ENCODE results near the gene NPTN.

GRCh38 chr15:73527598-73527997 is 105.6 kb downstream of the NPTN start:
- no peak for TF ChIP-seq CTCF (IDR thresholded peaks at IDR 0.05; ENCODE audit: insufficient read depth, low read length)
- no peak for TF ChIP-seq REST (IDR thresholded peaks at IDR 0.05; ENCODE audit: insufficient replicate concordance, low read depth)
- TF ChIP-seq POLR2AphosphoS5 (IDR thresholded peaks at IDR 0.05; ENCODE audit: low read depth): no peak
- no peak for TF ChIP-seq SPI1 (IDR thresholded peaks at IDR 0.05; ENCODE audit: borderline replicate concordance, low read depth)
